ENCODE results near the gene RAPH1. TPM values are rescaled to one million over a fixed set of nuclear protein-coding genes. Genes with fewer than 3 reads are reported as not detected.

The RAPH1 gene
- total and polyA plus RNA-seq, 2 experiments from 2014 or later, result 12.9 to 22.1 TPM

DNA sequence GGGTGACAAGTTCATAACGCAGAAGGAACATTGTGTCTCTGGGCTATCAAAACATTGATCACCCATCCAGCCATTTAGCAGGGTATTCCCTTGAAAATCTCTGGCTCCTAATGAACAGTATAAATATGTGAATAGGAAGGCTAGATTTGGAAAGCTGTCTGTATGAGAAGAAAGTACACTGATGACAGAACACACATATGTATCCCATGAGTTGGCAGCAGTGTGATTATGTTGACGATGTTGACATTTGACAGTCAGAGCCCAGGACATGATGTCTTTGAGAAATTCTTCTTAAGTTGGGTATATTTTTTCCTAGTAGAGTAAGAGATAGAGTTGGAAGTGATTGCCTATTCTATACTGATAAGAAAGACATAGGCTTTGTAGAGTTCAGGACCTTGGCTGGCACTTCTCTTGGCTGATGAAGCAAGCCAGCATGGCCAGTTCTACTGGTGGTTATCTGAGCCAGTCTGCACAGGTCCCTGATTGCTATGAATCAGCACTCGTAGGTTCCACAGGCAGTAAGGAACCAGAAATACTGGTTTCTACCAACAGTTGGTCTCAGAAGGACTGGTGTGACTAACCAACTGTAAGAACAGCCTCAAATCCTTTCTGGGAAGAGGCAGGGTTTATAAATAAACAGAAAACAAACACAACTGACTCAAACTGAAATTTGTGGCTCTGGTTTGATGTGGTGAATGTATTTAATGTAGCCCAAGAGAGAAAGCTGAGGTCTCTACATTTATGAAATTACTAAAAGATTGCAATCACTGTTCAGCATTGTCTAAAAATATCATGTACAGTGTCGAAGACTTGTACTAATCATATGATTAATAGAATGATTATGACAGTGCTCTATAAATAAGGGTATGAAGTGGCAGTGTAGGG lies 43.9 kb upstream of the RAPH1 start:
- H3K4me2 ChIP-seq, result no peak overlapping the region
- TF ChIP-seq EZH2phosphoT487 (IDR thresholded peaks at IDR 0.05; ENCODE audit: low read depth, severe bottlenecking, unreplicated experiment) (no peak), EZH2 (IDR thresholded peaks at IDR 0.05; ENCODE audit: borderline replicate concordance) (no peak)
- TF ChIP-seq, protein P1, sequence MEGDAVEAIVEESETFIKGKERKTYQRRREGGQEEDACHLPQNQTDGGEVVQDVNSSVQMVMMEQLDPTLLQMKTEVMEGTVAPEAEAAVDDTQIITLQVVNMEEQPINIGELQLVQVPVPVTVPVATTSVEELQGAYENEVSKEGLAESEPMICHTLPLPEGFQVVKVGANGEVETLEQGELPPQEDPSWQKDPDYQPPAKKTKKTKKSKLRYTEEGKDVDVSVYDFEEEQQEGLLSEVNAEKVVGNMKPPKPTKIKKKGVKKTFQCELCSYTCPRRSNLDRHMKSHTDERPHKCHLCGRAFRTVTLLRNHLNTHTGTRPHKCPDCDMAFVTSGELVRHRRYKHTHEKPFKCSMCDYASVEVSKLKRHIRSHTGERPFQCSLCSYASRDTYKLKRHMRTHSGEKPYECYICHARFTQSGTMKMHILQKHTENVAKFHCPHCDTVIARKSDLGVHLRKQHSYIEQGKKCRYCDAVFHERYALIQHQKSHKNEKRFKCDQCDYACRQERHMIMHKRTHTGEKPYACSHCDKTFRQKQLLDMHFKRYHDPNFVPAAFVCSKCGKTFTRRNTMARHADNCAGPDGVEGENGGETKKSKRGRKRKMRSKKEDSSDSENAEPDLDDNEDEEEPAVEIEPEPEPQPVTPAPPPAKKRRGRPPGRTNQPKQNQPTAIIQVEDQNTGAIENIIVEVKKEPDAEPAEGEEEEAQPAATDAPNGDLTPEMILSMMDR (IDR thresholded peaks at IDR 0.05; ENCODE audit: poor library complexity), result no peak
- H4K20me1 ChIP-seq (ENCODE audit: insufficient read depth, poor library complexity, severe bottlenecking), result no peaks in the 10 kb centered on the region
- 62% methylated on average over 4 of the region's 4 CpGs for WGBS (ENCODE audit: low lambda C conversion rate, missing lambda C conversion rate)
- H3K9me2 ChIP-seq (replicated peaks; ENCODE audit: insufficient read depth), result no peaks in the 10 kb centered on the region
- no peak overlapping the region for H2AFZ ChIP-seq
- no peaks in the 10 kb centered on the region for H3K79me2 ChIP-seq
- no peaks in the 10 kb centered on the region for H3K27me3 ChIP-seq
- peak; percentile 83 for DNase-seq (ENCODE audit: low spot score)
- no peaks in the 10 kb centered on the region for H3K9me3 ChIP-seq (ENCODE audit: low read depth)
- H3K4me3 ChIP-seq, result no peak overlapping the region
- H3K27ac ChIP-seq, result peak overlapping the region; percentile 77
- H3K36me3 ChIP-seq (replicated peaks; ENCODE audit: insufficient read depth, low read depth), result no peaks in the 10 kb centered on the region
- H3K4me1 ChIP-seq (ENCODE audit: insufficient read depth), result peaks cover 27% of the 10 kb centered on the region

DNA sequence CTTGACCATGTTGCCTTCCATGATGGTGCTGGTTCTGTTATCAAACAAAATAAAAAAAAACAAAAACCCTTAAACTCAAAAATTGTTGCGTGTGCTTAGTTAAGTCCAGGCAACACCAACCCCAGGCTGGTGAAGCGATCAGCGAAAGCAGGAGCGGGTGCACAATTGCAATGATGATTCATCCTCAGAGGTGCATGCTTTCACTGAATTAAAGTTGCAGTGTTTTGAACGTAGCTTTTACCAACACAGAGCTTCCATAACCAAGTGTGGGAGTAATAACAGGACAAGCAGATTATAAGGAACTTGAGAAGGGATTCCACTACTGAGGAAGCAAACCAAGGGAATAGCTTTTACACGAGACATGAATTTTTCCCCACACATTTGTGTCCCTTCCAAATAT lies 39.7 kb upstream of the RAPH1 start:
- H3K4me2 ChIP-seq, result no peak overlapping the region
- no peak overlapping the region for H2AFZ ChIP-seq

DNA sequence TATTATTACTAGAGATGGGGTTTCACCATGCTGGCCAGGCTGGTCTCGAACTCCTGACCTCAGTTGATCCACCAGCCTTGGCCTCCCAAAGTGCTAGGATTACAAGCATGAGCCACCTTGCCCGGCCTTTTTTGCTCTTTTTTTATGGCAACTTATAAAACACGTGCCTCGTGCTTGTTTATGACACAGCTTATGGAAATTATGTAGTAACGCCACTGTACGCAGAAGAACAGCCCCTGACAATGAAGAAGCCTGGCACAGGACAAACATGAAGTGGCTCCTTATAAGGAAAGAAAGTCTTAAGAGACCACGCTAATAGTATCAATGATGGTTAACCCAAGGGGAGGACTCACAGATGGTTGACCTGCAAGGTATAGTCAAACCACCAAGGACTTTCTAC lies 37.2 kb upstream of the RAPH1 start:
- WGBS (ENCODE audit: low lambda C conversion rate, missing lambda C conversion rate), result 98% methylated on average over 7 of the region's 7 CpGs
- TF ChIP-seq EZH2 (IDR thresholded peaks at IDR 0.05; ENCODE audit: borderline replicate concordance), result no peak
- TF ChIP-seq, protein P1 (IDR thresholded peaks at IDR 0.05; ENCODE audit: poor library complexity), result no peak
- TF ChIP-seq EZH2phosphoT487 (IDR thresholded peaks at IDR 0.05; ENCODE audit: low read depth, severe bottlenecking, unreplicated experiment), result no peak

More for the DNA sequence above, 39.7 kb upstream of the RAPH1 start:
- no peaks in the 10 kb centered on the region for H4K20me1 ChIP-seq (ENCODE audit: insufficient read depth, poor library complexity, severe bottlenecking)
- no peaks in the 10 kb centered on the region for H3K36me3 ChIP-seq (replicated peaks; ENCODE audit: insufficient read depth, low read depth)
- H3K4me1 ChIP-seq (ENCODE audit: insufficient read depth), result peaks cover 12% of the 10 kb centered on the region
- H3K4me3 ChIP-seq, result no peak overlapping the region
- no peak overlapping the region for H3K27ac ChIP-seq
- H3K27me3 ChIP-seq, result no peaks in the 10 kb centered on the region
- H3K9me2 ChIP-seq (replicated peaks; ENCODE audit: insufficient read depth), result no peaks in the 10 kb centered on the region
- H3K79me2 ChIP-seq, result no peaks in the 10 kb centered on the region
- TF ChIP-seq, protein P1 (IDR thresholded peaks at IDR 0.05; ENCODE audit: poor library complexity), result no peak
- TF ChIP-seq EZH2 (IDR thresholded peaks at IDR 0.05; ENCODE audit: borderline replicate concordance) (no peak), EZH2phosphoT487 (IDR thresholded peaks at IDR 0.05; ENCODE audit: low read depth, severe bottlenecking, unreplicated experiment) (no peak)
- 70% methylated on average over 6 of the region's 6 CpGs for WGBS (ENCODE audit: low lambda C conversion rate, missing lambda C conversion rate)
- DNase-seq (ENCODE audit: low spot score), result no peak
- H3K9me3 ChIP-seq (ENCODE audit: low read depth), result no peaks in the 10 kb centered on the region

More for the DNA sequence above, 37.2 kb upstream of the RAPH1 start:
- H3K79me2 ChIP-seq, result no peaks in the 10 kb centered on the region
- H3K9me2 ChIP-seq (replicated peaks; ENCODE audit: insufficient read depth), result no peaks in the 10 kb centered on the region
- no peak for DNase-seq (ENCODE audit: low spot score)
- no peaks in the 10 kb centered on the region for H4K20me1 ChIP-seq (ENCODE audit: insufficient read depth, poor library complexity, severe bottlenecking)
- no peaks in the 10 kb centered on the region for H3K9me3 ChIP-seq (ENCODE audit: low read depth)
- H3K27ac ChIP-seq, result no peak overlapping the region
- H2AFZ ChIP-seq, result no peak overlapping the region
- H3K4me3 ChIP-seq, result no peak overlapping the region
- no peaks in the 10 kb centered on the region for H3K27me3 ChIP-seq
- no peaks in the 10 kb centered on the region for H3K36me3 ChIP-seq (replicated peaks; ENCODE audit: insufficient read depth, low read depth)
- no peak overlapping the region for H3K4me2 ChIP-seq
- H3K4me1 ChIP-seq (ENCODE audit: insufficient read depth), result no peaks in the 10 kb centered on the region

All from hepatocyte (in vitro differentiated cells).